ENCODE measurements around the gene RAPGEF3.

RAPGEF3 gene

DNA sequence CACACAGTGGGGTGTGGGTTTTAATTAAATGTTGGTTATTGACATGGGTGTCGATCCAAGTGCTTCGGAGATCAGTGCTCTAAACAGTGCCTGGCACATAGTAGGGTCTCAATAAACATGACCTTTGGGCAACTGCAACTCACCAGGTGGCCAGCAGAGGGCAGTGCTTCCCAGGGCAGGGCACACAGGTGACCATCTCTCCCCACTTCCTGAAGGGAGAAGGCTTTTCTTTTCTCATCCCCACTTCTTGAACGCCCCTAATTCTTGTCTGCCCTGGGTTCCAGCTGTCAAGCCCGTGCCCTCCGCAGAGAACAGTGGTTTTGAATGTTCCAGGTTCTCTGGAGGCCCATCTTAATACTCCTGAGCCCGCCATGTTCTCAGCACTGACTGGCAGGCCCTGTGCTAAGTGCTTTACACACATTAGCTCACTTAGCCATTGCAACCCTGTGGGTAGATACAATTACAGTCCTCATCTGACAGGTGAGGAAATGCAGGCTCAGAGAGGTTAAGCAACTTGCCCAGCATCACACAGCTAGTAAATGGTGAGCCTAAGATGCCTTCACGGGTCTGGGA lies 16.3 kb downstream of the RAPGEF3 start:
- peak; percentile 49 for DNase-seq (ENCODE audit: low spot score)

- peak; percentile 93 for DNase-seq (ENCODE audit: low spot score)
Measured at GRCh38 chr12:47741340-47741703, 17.4 kb downstream of the RAPGEF3 start.

DNA sequence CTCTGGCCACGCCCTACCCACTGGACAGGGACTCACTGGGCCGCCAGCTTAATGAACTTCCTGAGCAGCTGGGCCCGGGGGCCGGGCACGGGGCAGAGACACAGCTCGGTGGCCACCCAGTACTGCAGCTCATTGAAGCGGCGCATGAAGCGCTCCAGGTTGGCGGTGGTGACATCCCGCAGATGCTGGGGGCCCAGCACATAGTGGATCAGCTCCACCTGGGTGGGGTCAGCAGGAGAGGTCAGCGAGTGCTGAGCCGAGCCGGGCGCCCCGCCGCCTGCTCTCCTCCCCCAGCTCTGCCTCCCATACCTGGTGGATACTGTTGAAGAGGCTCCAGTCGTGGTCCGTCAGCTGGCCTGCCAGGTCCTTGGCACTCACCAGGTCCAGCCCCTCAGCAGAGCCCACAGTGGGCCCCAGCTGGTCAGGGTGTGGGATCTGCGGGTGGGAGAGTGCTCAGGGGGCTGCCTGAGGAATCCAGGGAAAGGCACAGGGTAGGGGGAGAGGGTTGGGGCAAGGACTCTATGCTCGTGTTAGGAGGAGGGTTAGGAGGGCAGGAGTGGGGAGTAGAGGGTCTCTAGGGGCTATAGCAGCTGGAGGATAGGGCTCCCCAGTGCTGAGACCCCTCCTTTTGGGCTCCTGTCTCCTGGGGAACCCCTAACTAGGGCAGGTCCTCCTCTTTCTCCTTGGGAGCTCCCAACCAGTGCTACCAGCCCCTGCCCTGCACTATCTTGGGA lies 17.9 kb downstream of the RAPGEF3 start:
- peak; percentile 74 for DNase-seq (ENCODE audit: low spot score)

DNA sequence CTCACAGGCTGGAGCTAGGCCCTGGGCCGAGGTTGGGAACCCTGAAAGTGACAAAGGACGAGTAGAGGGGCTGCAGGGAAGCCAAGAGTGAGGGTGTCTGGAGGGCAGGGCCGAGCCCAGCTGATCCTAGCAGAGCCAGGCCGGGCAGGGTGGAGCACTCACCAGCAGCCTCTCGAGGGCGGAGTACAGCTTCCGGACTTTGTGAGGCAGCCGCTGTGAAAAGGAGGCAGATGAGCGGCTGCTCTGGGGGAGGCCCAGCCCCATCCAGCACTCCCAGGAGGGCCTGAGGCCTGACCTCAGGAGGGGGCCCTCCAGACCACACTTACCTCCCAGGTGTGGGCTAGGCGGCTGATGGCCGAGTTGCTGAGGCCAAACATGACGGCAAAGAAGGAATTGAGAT lies 18.7 kb downstream of the RAPGEF3 start:
- no peak for DNase-seq (ENCODE audit: low spot score)

DNA sequence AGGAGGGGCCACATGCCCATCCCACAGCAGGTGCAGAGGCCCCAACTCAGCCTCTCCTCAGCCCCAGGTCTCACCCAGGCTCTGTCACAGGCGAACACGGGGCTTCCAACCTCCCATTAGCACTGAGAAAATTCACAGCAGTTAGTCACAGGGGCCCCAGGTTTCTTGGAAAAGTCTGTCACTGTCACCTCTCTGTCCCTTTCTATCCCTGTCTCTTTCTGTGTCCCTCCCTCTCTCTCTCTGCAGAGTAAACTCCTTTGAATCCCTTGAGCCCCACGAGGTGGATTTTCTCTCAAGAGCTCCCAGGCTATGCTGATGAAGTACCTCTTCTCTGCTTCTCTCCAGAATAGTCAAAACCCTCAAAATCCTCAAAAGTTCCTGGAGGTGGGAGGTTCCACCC lies 19.4 kb downstream of the RAPGEF3 start:
- no peak for DNase-seq (ENCODE audit: low spot score)

- no peak for DNase-seq (ENCODE audit: low spot score)
Measured at GRCh38 chr12:47737936-47738594, 20.6 kb downstream of the RAPGEF3 start.

GRCh38 chr12:47736877-47737676 lies 21.6 kb downstream of the RAPGEF3 start:
- no peak for DNase-seq (ENCODE audit: low spot score)

- no peak for DNase-seq (ENCODE audit: low spot score)
Measured at GRCh38 chr12:47736216-47736615, 22.5 kb downstream of the RAPGEF3 start.

DNA sequence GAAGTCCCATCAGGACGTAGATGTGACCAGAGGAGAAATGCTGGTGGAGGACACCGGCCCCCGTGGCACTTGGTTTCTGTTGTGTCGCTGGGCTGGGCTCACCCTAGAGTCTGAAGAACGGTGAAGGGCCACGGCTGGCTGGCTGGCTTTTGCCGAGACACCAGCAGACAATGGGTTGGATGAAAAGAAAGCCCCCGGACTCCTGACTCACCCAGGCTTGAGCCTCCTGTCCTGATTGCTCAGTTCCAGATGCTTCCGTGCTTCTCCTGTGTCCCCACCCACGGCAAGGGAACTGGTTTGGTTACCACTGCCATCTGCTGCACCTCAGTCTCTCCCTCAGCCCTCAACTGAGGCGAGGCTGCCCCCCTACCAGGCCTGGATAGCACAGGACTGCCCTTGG lies 23.0 kb downstream of the RAPGEF3 start:
- DNase-seq (ENCODE audit: low spot score): no peak

DNA sequence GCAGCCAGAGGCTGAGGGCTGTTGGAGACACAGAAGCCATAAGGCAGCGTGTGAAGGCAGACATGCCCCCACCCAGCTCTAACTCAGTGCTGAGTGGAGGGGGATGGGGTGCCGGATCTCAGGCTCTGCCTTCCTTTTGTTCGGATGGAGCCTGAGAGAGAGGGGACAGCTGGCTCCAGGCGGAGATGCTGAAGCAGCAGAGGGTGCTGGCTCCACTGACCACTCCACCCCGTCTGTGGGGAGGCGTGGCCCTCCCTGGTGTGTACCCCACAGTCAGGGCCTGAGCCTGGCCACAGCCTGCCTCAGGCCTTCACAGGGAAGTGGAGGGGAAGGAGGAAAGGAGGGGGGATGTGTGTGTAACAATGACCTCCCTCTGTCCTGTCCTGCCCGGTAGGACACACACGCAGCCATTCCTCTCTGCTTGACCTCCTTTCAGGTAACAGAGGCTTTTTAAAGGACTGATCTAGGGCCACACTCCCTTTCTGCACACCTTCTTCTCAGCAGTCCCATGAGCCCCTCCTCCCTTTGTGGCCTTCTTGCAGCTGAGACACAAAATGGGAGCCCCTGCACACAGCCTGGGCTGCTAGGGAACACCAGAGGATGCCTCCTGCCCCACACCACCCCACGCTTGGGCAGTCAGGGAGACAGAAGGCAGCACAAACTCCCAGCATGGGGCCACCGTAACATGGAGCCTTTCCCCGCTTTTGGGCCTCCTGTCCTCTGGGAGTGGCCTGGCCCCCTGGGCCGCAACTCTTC lies 23.8 kb downstream of the RAPGEF3 start:
- no peak for DNase-seq (ENCODE audit: low spot score)

GRCh38 chr12:47733142-47733541 lies 25.5 kb downstream of the RAPGEF3 start:
- DNase-seq (ENCODE audit: low spot score): no peak

DNA sequence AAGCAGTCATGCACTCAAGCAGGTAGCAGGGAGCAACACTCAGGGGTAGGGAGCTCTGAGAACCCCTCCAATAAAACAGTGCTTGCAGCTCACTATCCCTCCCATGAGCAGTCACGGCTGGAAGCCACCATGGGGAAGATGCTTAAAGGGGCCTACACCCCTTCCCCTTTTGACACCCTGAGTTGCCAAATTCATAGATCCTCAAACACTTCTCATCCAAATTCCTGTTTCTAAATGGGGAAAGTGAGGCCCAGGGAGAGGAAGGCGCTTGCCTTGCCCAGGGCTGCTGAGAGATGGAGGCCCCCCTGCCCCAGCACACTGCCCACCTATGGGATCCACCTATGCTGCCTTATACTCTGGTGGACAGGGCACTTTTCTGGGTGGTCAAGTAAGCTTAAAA lies 26.2 kb downstream of the RAPGEF3 start:
- DNase-seq (ENCODE audit: low spot score): no peak

- no peak for DNase-seq (ENCODE audit: low spot score)
Measured at GRCh38 chr12:47731723-47732122, 27.0 kb downstream of the RAPGEF3 start.

DNA sequence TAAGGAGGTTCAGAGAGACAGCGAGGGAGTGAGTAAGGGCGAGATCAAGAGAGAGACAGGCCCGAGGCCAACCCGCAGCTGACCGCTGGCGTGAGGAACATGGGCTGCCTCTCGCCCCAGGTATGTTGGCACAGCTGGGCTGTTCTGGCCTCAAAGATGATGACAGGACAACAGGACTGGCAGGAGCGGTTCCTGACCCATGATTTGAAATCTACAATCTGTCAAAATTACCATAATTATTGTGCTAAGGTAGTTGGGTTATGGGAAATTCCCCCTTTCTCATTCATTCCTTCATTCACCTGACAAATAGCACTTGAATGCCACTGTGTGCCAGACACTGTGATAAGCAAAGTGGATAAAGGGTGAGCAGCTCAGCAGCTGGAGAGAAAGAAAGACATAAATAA lies 28.3 kb downstream of the RAPGEF3 start:
- DNase-seq (ENCODE audit: low spot score): no peak

DNA sequence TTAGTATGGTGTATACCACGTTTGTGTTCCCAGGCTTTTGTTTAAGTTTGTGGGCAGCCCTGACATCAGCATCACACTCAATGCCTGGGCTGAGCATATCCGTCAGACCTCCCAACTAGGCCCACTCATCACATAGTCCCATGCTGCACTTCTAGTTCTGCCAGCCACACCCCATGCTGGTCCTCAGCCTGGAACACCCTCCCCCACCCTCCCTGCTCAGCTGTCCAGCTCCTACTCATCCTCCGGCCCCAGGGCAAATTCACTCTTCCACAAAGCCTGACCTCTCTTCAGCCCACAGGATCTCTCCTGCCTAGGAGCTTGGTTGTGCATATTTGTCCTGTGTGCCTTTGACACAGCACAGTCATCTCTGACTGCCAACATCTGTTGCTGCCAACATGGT lies 29.4 kb downstream of the RAPGEF3 start:
- no peak for DNase-seq (ENCODE audit: low spot score)

DNA sequence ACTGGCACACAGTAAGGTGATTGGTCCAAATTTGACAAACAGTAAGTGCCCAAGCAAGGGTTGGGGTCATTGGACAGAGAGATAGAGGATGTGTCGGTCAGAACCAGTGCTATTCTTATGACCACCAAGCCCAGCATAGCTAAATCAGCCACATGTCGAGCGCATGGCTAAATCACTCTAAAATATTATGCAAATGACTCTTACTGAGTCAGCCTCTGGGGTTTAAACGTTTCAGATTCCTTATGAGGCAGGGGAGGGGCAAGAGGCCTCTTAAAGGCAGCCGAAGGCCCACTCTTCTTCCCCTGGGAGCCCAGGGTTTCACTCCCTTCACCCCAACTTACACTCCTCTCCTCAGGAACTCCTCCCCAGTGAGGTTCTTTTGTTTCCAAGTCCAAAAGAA lies 32.8 kb downstream of the RAPGEF3 start:
- no peak for DNase-seq (ENCODE audit: low spot score)

DNA sequence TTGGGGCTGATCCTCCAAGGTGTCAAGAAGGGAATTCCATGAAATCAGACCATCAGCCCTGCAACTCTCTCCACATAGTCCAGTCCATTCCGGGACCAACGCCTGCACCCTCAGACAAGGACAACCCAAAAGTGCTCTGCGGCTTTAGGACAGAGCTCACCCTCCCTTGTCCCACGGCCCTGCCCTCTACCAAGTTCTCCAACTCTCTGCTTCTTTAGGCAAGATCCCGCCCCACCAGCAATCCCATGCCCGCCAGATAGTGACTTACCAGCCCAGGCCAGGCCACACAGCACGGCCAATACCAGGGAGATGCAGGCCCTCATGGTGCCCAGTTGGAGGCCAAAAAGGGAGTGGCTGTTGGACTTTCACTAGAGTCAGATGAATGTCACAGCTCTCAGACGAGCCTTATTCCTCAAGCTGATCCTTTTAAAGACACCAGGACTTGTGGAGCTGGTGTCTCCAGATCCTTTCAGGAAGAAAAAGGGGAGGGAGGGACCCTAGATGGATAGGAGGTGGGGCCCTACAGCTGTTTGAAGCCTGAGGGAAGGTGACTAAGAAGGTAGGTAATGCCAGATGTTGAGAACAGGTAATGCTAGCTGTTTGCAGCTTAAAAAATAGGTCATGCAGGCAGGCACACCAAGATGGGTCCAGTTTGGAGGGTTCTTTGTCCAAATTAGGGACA lies 33.4 kb downstream of the RAPGEF3 start, which contains the start of gene ENDOU:
Gene ENDOU (minus strand): TSS at position 400 of the 682 bp plus-strand sequence. CDS start 77 bp downstream, at position 323.
- DNase-seq (ENCODE audit: low spot score): no peak

- DNase-seq (ENCODE audit: low spot score): no peak
Measured at GRCh38 chr12:47722941-47723631, 35.6 kb downstream of the RAPGEF3 start.

DNA sequence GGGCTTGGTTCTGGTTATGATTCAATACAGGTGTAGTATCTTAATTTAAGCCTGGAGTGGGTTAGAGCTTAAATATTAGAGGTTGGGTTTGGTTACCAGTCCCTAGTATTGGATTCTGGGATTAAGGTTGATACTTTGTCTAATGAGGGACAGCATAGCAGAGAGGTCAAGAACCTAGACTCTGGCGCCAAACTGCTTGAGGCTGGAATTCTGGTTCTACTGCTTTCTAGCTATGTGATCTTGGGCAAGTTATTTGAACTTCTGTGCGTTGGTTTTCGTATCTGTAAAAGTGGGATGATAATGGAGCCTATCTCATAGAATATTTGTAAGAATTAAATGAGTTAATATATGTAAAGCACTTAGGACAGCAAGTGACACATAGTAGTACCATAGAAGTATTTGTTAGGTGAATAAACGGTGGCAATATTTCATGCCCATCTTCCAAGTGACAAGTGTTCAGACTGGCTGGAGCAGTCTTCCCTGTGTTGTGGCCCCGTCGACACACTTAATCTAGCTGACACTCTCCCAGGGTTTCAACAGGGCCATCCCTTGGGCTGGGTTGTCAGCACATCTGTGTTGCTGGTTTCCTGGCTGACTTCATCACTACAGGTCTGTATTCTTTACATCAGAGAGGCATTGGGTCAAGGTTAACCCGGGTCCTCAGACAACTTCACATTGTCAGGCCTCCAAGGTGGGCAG lies 36.4 kb downstream of the RAPGEF3 start:
- DNase-seq (ENCODE audit: low spot score): no peak

DNA sequence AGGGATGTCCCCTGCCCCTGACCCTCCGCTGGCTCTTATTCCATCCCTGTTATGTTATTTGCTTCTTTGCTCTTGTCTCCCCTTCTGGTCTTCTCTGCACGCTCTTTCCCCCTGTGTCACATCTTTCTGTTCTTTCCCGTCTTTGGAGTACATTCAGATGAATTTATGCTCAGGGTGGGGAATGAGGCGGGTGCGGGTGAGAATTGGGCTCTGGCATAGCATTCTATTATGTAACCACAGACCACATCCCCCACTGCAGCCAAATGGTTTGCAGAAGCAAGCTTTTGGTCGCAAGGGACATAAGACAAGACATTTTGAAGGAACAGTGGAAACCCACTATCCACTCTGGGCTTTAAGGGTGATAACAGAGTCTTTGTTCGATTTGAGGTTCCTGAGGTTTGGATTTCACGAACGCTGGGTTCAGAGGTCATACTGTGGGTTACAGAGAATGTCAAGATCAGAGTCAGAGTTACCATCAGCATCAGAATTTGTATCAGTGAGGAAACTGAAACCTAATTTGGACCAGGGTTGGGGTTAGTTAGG lies 37.2 kb downstream of the RAPGEF3 start:
- DNase-seq (ENCODE audit: low spot score): no peak
